Neural progenitor cell (in vitro differentiated cells): ENCODE measurements around the gene DHRS13.

Experiments used
- EZH2 ChIP-seq: fragments of 200-600 bp; sonication (generic); IDR thresholded peaks from 2 replicates; pipeline ENCODE4 v1.6.1; 2017; ENCODE audit warnings: antibody characterized with exemption, mild to moderate bottlenecking, moderate library complexity
- TF ChIP-seq, protein P1 (sequence below): fragments of 200-600 bp; sonication (generic); IDR thresholded peaks from 2 replicates; pipeline ENCODE4 v1.5.1; 2017; ENCODE audit warnings: antibody characterized with exemption, mild to moderate bottlenecking

DNA sequence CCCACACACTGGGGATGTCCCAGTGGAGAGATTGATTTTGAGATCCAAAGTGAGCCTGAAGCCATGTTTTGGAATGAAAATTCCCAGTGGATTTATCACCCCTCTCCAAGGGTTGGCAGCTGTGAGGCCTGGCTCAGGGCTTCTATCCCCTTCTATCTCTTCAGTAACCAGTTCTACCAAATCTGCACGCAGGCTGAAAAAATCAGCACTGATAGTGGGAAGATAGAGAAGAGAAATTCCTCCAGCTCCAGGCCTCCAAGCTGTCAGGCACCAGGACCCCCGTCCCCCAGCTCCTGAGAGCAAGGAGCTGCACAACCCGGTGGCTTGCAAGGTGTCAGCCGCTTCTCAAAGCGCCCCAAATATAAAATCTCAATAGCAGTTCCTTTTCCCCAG lies 6.4 kb downstream of the DHRS13 start:
- TF ChIP-seq, protein P1, sequence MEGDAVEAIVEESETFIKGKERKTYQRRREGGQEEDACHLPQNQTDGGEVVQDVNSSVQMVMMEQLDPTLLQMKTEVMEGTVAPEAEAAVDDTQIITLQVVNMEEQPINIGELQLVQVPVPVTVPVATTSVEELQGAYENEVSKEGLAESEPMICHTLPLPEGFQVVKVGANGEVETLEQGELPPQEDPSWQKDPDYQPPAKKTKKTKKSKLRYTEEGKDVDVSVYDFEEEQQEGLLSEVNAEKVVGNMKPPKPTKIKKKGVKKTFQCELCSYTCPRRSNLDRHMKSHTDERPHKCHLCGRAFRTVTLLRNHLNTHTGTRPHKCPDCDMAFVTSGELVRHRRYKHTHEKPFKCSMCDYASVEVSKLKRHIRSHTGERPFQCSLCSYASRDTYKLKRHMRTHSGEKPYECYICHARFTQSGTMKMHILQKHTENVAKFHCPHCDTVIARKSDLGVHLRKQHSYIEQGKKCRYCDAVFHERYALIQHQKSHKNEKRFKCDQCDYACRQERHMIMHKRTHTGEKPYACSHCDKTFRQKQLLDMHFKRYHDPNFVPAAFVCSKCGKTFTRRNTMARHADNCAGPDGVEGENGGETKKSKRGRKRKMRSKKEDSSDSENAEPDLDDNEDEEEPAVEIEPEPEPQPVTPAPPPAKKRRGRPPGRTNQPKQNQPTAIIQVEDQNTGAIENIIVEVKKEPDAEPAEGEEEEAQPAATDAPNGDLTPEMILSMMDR, result no peak
- no peak for TF ChIP-seq EZH2
